Liver (tissue), 9 donors: ENCODE results near the gene GPD1L. TPM values are rescaled to one million over a fixed set of nuclear protein-coding genes. Genes with fewer than 3 reads are reported as not detected.

Experiments used
- DNase-seq: peaks from one replicate; pipeline ENCODE4 v3.0.0-alpha.2; 2017; ENCODE audit warnings: low spot score
- H3K27ac ChIP-seq, 2 donors: one replicate each; pipeline ENCODE4 v1.7.0; 2013; ENCODE audit warnings: inconsistent platforms in 2 of 2, low read length in 2 of 2, control low read depth in 1 of 2, low read depth in 1 of 2, mild to moderate bottlenecking in 1 of 2
- H3K27me3 ChIP-seq, 4 donors: one replicate each; pipeline versions ENCODE4 v1.6.1 to v1.7.0; 2013; ENCODE audit warnings: low read length in 3 of 4, inconsistent platforms in 1 of 4, mild to moderate bottlenecking in 1 of 4, moderate library complexity in 1 of 4; ENCODE audit not compliant: control insufficient read depth in 4 of 4, insufficient read depth in 4 of 4
- H3K36me3 ChIP-seq, 4 donors: one replicate each; pipeline versions ENCODE4 v1.6.1 to v1.7.0; 2013; ENCODE audit warnings: low read length in 3 of 4, mild to moderate bottlenecking in 3 of 4, low read depth in 1 of 4, moderate library complexity in 1 of 4; ENCODE audit not compliant: control insufficient read depth in 4 of 4, insufficient read depth in 3 of 4
- H3K4me1 ChIP-seq, 4 donors: one replicate each; pipeline versions ENCODE4 v1.6.1 to v1.7.0; 2013; ENCODE audit warnings: low read length in 3 of 4, mild to moderate bottlenecking in 3 of 4, moderate library complexity in 1 of 4; ENCODE audit not compliant: control insufficient read depth in 4 of 4, insufficient read depth in 4 of 4
- H3K4me3 ChIP-seq, 3 donors: one replicate each; pipeline versions ENCODE4 v1.6.1 to v1.7.0; 2013; ENCODE audit warnings: low read length in 3 of 3, control low read depth in 1 of 3, low read depth in 1 of 3, mild to moderate bottlenecking in 1 of 3
- H3K9ac ChIP-seq, 2 donors: one replicate each; pipeline ENCODE4 v1.7.0; 2013; ENCODE audit warnings: low read length in 2 of 2, mild to moderate bottlenecking in 2 of 2, moderate library complexity in 2 of 2, control low read depth in 1 of 2, low read depth in 1 of 2
- H3K9me3 ChIP-seq, 4 donors: one replicate each; pipeline versions ENCODE4 v1.6.1 to v1.7.0; 2013; ENCODE audit warnings: low read length in 3 of 4; ENCODE audit not compliant: control insufficient read depth in 4 of 4
- ATF3 ChIP-seq: IDR thresholded peaks from 2 replicates; pipeline ENCODE4 v1.6.1; 2016; ENCODE audit warnings: antibody characterized with exemption
- CTCF ChIP-seq: fragments of 150-350 bp; IDR thresholded peaks from 2 replicates; pipeline ENCODE4 v1.5.1; 2017; ENCODE audit warnings: improper control_type of control experiment, low read depth, low read length; ENCODE audit not compliant: missing input control
- FOXA1 ChIP-seq: IDR thresholded peaks from 2 replicates; pipeline ENCODE4 v1.6.1; 2016; ENCODE audit warnings: antibody characterized with exemption
- FOXA2 ChIP-seq: IDR thresholded peaks from 2 replicates; pipeline ENCODE4 v1.6.1; 2016; ENCODE audit warnings: antibody characterized with exemption
- GABPA ChIP-seq, 2 donors: IDR thresholded peaks in 1 of 2; conservative IDR thresholded peaks in 1 of 2; 2 replicates each; pipeline ENCODE4 v1.6.1; 2016; ENCODE audit warnings: antibody characterized with exemption in 2 of 2, mild to moderate bottlenecking in 1 of 2, moderate library complexity in 1 of 2
- HNF4A ChIP-seq, 2 donors: conservative IDR thresholded peaks; 2 replicates each; pipeline ENCODE4 v1.6.1; 2016; ENCODE audit warnings: antibody characterized with exemption in 2 of 2, mild to moderate bottlenecking in 2 of 2
- HNF4G ChIP-seq: IDR thresholded peaks from 2 replicates; pipeline ENCODE4 v1.6.1; 2016; ENCODE audit warnings: antibody characterized with exemption
- JUND ChIP-seq, 2 donors: IDR thresholded peaks; 2 replicates each; pipeline ENCODE4 v1.6.1; 2016; ENCODE audit warnings: antibody characterized with exemption in 2 of 2
- MAX ChIP-seq: IDR thresholded peaks from 2 replicates; pipeline ENCODE4 v1.6.1; 2016; ENCODE audit warnings: antibody characterized with exemption
- NR2F2 ChIP-seq: IDR thresholded peaks from 2 replicates; pipeline ENCODE4 v1.6.1; 2016; ENCODE audit warnings: antibody characterized with exemption
- RAD21 ChIP-seq, 2 donors: IDR thresholded peaks; 2 replicates each; pipeline ENCODE4 v1.6.1; 2016; ENCODE audit warnings: antibody characterized with exemption in 2 of 2, mild to moderate bottlenecking in 2 of 2
- REST ChIP-seq: IDR thresholded peaks from 2 replicates; pipeline ENCODE4 v1.6.1; 2016; ENCODE audit warnings: antibody characterized with exemption, mild to moderate bottlenecking
- RXRA ChIP-seq, 2 donors: IDR thresholded peaks; 2 replicates each; pipeline ENCODE4 v1.6.1; 2017 to 2018; ENCODE audit warnings: antibody characterized with exemption in 2 of 2, mild to moderate bottlenecking in 1 of 2
- SP1 ChIP-seq: IDR thresholded peaks from 2 replicates; pipeline ENCODE4 v1.6.1; 2018; ENCODE audit warnings: antibody characterized with exemption, mild to moderate bottlenecking
- YY1 ChIP-seq: IDR thresholded peaks from 2 replicates; pipeline ENCODE4 v1.6.1; 2016; ENCODE audit warnings: antibody characterized with exemption, mild to moderate bottlenecking
- ZBTB33 ChIP-seq: IDR thresholded peaks from 2 replicates; pipeline ENCODE4 v1.6.1; 2016; ENCODE audit warnings: antibody characterized with exemption
- WGBS: extraction: QIAGEN DNeasy Blood & Tissue Kit; methylation state at CpG from one replicate; pipeline ENCODE4 v1.1.7; 2013; 5-methylcytosine and 5-hydroxymethylcytosine counted together
- polyA plus RNA-seq, 2 donors: library from polyadenylated mRNA; stranded (reverse) in 1 of 2; unstranded in 1 of 2; fragments of 200-250 nt in 1 of 2; fragments of >200 nt in 1 of 2; fragmentation: Nextera tagmentation in 1 of 2; extraction: Ambion mirVana in 1 of 2; gene quantifications; one replicate each; pipeline versions ENCODE4 v1.2.1 to v1.2.3, GENCODE V29; 2013 to 2015
- total RNA-seq, 2 donors: library from RNA; depleted of rRNA; stranded (reverse); fragments of >200 nt; gene quantifications; one replicate each; pipeline ENCODE4 v1.2.3, GENCODE V29; 2014
- donor health status: healthy.
- donor health status: healthy.
- donor health status: healthy.
- donor health status: healthy.
- donor health status: healthy.

Gene GPD1L
- total and polyA plus RNA-seq, 4 donors = 1.4 to 5.0 (median 3.1) TPM

GRCh38 chr3:32129832-32130231 is 23.4 kb downstream of the GPD1L start:
- WGBS = 83% methylated on average over 4 of the region's 4 CpGs
- H3K36me3 ChIP-seq = no peaks in the 10 kb centered on the region
- H3K27me3 ChIP-seq = peaks cover 0 to 6% (median 0%) of the 10 kb centered on the region in 4 donors
- no peaks in the 10 kb centered on the region for H3K9me3 ChIP-seq
- H3K9ac ChIP-seq = no peak overlapping the region
- TF ChIP-seq HNF4G (no peak), MAX (no peak), RXRA (IDR thresholded peaks at IDR 0.05) (no peak), FOXA2 (no peak), RAD21 (IDR thresholded peaks at IDR 0.05) (no peak), ZBTB33 (no peak)
- H3K27ac ChIP-seq = no peak overlapping the region
- H3K4me1 ChIP-seq = no peaks in the 10 kb centered on the region
- no peak overlapping the region for H3K4me3 ChIP-seq
- DNase-seq = no peak

- no peak overlapping the region for H3K27ac ChIP-seq
- H3K9ac ChIP-seq = no peak overlapping the region
- H3K4me3 ChIP-seq = no peak overlapping the region
- TF ChIP-seq SP1 = no peak
- TF ChIP-seq REST = no peak
- TF ChIP-seq YY1 = no peak
- TF ChIP-seq HNF4G = no peak
- no peak for TF ChIP-seq FOXA1
- TF ChIP-seq NR2F2 = no peak
- TF ChIP-seq ZBTB33 = no peak
- no peak for TF ChIP-seq RXRA (IDR thresholded peaks at IDR 0.05)
- TF ChIP-seq HNF4A (conservative IDR thresholded peaks at IDR 0.05) = no peak
- TF ChIP-seq ATF3 = no peak
- no peak for TF ChIP-seq JUND (IDR thresholded peaks at IDR 0.05)
- TF ChIP-seq GABPA (IDR thresholded peaks at IDR 0.05 in 1 of 2, conservative IDR thresholded peaks at IDR 0.05 in 1 of 2) = no peak
- TF ChIP-seq FOXA2 = no peak
- no peak for TF ChIP-seq CTCF
- no peaks in the 10 kb centered on the region for H3K9me3 ChIP-seq
- H3K4me1 ChIP-seq = no peaks in the 10 kb centered on the region
- DNase-seq = no peak
- H3K27me3 ChIP-seq = peaks cover 0 to 6% (median 0%) of the 10 kb centered on the region in 4 donors
- H3K36me3 ChIP-seq = no peaks in the 10 kb centered on the region
These were observed 25.7 kb downstream of the GPD1L start for GRCh38 chr3:32132121-32132520.
